SH-SY5Y (cell line): ENCODE measurements around the gene ATP10B.

Source experiments
- GATA2 ChIP-seq: IDR thresholded peaks from 2 replicates; pipeline ENCODE4 v1.6.1; 2011; ENCODE audit warnings: mild to moderate bottlenecking, low read depth, low read length
- GATA3 ChIP-seq: IDR thresholded peaks from 2 replicates; pipeline ENCODE4 v1.6.1; 2011; ENCODE audit warnings: low read depth, mild to moderate bottlenecking, low read length, moderate library complexity

- no peak for TF ChIP-seq GATA2
- no peak for TF ChIP-seq GATA3
Observed at GRCh38 chr5:160749026-160749425, 103.0 kb downstream of the ATP10B start.
